ENCODE results near the gene CCDC126.

The CCDC126 gene

DNA sequence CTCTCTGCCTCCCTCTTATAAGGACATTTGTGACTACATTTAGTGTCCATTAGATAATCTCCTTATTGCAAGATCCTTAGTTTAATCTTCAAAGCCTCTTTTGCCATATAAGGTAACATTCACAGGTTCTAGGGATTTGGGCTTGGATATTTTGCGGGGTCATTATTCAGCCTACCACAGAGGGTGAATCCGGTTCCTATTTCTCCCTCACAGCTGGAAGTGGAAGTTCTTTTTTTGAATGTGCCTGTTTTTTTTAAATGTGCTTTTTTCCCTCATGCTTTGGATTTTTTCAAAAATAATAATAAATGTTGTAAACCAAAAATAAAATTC is 65.8 kb downstream of the CCDC126 start:
- TF ChIP-seq, protein P1, sequence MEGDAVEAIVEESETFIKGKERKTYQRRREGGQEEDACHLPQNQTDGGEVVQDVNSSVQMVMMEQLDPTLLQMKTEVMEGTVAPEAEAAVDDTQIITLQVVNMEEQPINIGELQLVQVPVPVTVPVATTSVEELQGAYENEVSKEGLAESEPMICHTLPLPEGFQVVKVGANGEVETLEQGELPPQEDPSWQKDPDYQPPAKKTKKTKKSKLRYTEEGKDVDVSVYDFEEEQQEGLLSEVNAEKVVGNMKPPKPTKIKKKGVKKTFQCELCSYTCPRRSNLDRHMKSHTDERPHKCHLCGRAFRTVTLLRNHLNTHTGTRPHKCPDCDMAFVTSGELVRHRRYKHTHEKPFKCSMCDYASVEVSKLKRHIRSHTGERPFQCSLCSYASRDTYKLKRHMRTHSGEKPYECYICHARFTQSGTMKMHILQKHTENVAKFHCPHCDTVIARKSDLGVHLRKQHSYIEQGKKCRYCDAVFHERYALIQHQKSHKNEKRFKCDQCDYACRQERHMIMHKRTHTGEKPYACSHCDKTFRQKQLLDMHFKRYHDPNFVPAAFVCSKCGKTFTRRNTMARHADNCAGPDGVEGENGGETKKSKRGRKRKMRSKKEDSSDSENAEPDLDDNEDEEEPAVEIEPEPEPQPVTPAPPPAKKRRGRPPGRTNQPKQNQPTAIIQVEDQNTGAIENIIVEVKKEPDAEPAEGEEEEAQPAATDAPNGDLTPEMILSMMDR (conservative IDR thresholded peaks at IDR 0.05; ENCODE audit: low read depth, low read length), result no peak
- Histone ChIP-seq H3K4me2 (no peak overlapping the region), H3K9ac (no peak overlapping the region)

DNA sequence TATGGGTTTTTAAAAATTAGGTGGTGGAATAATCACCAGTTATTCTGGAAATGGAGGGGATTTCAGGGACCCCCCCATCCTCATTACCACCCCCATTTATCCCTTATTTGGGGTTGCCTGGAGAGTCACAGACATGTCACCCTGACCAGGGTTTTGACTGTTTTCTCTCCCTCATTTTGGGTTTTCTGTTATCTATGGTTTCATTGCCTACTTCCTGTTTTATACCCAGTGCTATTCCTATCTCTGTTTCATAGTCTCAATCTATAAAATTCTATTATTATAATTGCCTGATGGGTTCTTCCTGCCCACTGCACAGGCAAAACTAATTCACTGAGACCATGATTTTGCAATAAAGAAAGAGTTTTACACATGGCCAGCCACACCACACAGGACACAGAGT is 66.9 kb downstream of the CCDC126 start:
- TF ChIP-seq, protein P1 (conservative IDR thresholded peaks at IDR 0.05; ENCODE audit: low read depth, low read length), result no peak
- Histone ChIP-seq H3K4me1 (ENCODE audit: low read depth, poor library complexity, severe bottlenecking) (no peaks in the 10 kb centered on the region), H3K4me3 (IDR thresholded peaks at IDR 0.05; ENCODE audit: insufficient read depth, low read depth, low read length) (no peak overlapping the region), H3K36me3 (ENCODE audit: insufficient read depth) (no peaks in the 10 kb centered on the region), H2AFZ (ENCODE audit: low read depth) (no peak overlapping the region), H3K4me2 (no peak overlapping the region), H3K27ac (no peak overlapping the region), H4K20me1 (ENCODE audit: insufficient read depth) (no peaks in the 10 kb centered on the region), H3K27me3 (ENCODE audit: insufficient read depth, low read depth) (no peaks in the 10 kb centered on the region), H3K9ac (no peak overlapping the region), H3K79me2 (ENCODE audit: insufficient read depth, low read depth) (no peaks in the 10 kb centered on the region)

More for the DNA sequence above, 65.8 kb downstream of the CCDC126 start:
- no peaks in the 10 kb centered on the region for H3K27me3 ChIP-seq (ENCODE audit: insufficient read depth, low read depth)
- H3K36me3 ChIP-seq (ENCODE audit: insufficient read depth), result no peaks in the 10 kb centered on the region
- H3K4me3 ChIP-seq (IDR thresholded peaks at IDR 0.05; ENCODE audit: insufficient read depth, low read depth, low read length), result no peak overlapping the region
- H3K4me1 ChIP-seq (ENCODE audit: low read depth, poor library complexity, severe bottlenecking), result no peaks in the 10 kb centered on the region
- no peak overlapping the region for H2AFZ ChIP-seq (ENCODE audit: low read depth)
- H3K79me2 ChIP-seq (ENCODE audit: insufficient read depth, low read depth), result no peaks in the 10 kb centered on the region
- no peaks in the 10 kb centered on the region for H4K20me1 ChIP-seq (ENCODE audit: insufficient read depth)
- no peak overlapping the region for H3K27ac ChIP-seq

DNA sequence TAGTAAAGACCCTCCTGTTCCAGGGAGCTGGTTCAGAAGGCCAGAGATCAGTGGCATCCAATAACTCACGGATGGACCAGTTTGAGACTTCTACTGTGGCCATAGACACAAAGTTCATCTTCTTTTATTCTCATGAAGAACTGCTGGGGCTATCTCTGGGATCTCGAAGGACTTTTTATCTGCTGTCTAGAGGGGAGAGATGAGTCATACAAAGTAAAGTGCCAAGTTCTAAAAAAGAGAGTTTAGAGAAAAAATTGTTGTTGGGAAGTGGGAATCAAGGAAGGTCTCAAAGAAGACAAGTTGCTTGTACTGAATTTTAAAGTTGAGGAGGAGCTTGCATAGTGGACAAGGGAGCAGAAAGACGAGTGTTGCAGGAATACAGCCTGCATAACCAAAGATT is 74.9 kb downstream of the CCDC126 start:
- Histone ChIP-seq H3K4me3 (IDR thresholded peaks at IDR 0.05; ENCODE audit: insufficient read depth, low read depth, low read length) (no peak overlapping the region), H3K79me2 (ENCODE audit: insufficient read depth, low read depth) (no peaks in the 10 kb centered on the region), H3K27me3 (ENCODE audit: insufficient read depth, low read depth) (no peaks in the 10 kb centered on the region), H3K36me3 (ENCODE audit: insufficient read depth) (no peaks in the 10 kb centered on the region), H3K27ac (no peak overlapping the region), H3K9ac (no peak overlapping the region), H4K20me1 (ENCODE audit: insufficient read depth) (no peaks in the 10 kb centered on the region), H3K4me2 (no peak overlapping the region), H3K4me1 (ENCODE audit: low read depth, poor library complexity, severe bottlenecking) (no peaks in the 10 kb centered on the region), H2AFZ (ENCODE audit: low read depth) (no peak overlapping the region)
- TF ChIP-seq, protein P1 (conservative IDR thresholded peaks at IDR 0.05; ENCODE audit: low read depth, low read length), result no peak

DNA sequence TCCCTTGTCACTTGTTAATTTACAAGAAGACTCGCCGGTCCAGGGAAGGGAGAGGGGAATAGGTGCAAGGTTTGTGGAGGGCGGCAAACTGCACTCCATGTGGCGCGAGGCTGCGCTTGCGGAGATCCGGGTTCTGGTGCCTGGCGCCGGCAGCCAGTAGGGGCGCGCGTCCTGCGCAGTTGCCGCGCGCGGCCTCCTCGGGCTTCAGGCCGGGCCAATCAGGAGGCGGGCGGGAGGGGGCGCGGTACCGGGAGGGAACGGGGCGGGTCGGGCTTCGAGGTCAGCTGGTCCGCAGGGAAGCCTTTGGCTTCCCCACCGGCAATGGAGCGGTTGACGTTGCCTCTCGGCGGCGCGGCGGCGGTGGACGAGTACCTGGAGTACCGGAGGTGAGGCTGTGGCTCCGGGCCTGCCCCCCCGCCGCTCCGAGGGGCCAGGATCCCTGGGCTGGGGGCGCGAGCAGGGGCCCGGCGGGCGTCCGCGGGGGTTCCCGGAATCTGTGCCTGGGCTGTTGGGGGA is 82.8 kb downstream of the CCDC126 start, which contains the start of gene FAM221A:
TSS of gene FAM221A (plus strand) at position 302 of the 516 bp plus-strand sequence. CDS start at position 322, 20 bp downstream.
- no peaks in the 10 kb centered on the region for H3K79me2 ChIP-seq (ENCODE audit: insufficient read depth, low read depth)
- H3K27me3 ChIP-seq (ENCODE audit: insufficient read depth, low read depth), result no peaks in the 10 kb centered on the region
- H2AFZ ChIP-seq (ENCODE audit: low read depth), result no peak within 1 kb of the TSS
- no peak within 1 kb of the TSS for H3K4me3 ChIP-seq (IDR thresholded peaks at IDR 0.05; ENCODE audit: insufficient read depth, low read depth, low read length)
- H3K27ac ChIP-seq, result no peak within 1 kb of the TSS
- TF ChIP-seq, protein P1 (conservative IDR thresholded peaks at IDR 0.05; ENCODE audit: low read depth, low read length), result no peak
- no peak within 1 kb of the TSS for H3K9ac ChIP-seq
- H3K4me1 ChIP-seq (ENCODE audit: low read depth, poor library complexity, severe bottlenecking), result no peaks in the 10 kb centered on the region
- no peak within 1 kb of the TSS for H3K4me2 ChIP-seq
- no peaks in the 10 kb centered on the region for H4K20me1 ChIP-seq (ENCODE audit: insufficient read depth)
- H3K36me3 ChIP-seq (ENCODE audit: insufficient read depth), result no peaks in the 10 kb centered on the region

All from KMS-11 (cell line).